Endothelial cell of umbilical vein (primary cell): ENCODE results near the gene CLEC16A. TPM values are rescaled to one million over a fixed set of nuclear protein-coding genes. Genes with fewer than 3 reads are reported as not detected.

Experiments
- BruUV-seq: library from RNA; stranded (reverse); fragments of 400-500 nt; replicated peaks from 2 replicates; lab custom pipeline; 2021; lab: Mats Ljungman, UMichigan
- CTCF ChIA-PET: fragments of 300-600, 350-600 bp; sonication (Branson Sonifier 250); formaldehyde crosslinking; loops from one replicate; lab custom pipeline; 2021; ENCODE audit warnings: antibody characterized with exemption, inconsistent platforms; lab: Charles Lee
- POLR2A ChIA-PET: fragments of 300-600, 350-600 bp; sonication (Branson Sonifier 250); formaldehyde crosslinking; loops from one replicate; lab custom pipeline; 2021; ENCODE audit warnings: antibody characterized with exemption, inconsistent platforms; lab: Charles Lee
- DNase-seq: peaks from one replicate; pipeline ENCODE4 v3.0.0-alpha.2; 2011; ENCODE audit warnings: low read depth, low spot score
- FAIRE-seq: peaks from 2 replicates; lab custom pipeline; 2011; peaks lifted over from hg19 to GRCh38; lab: Jason Lieb, UNC
- H2AFZ ChIP-seq: 2 replicates; pipeline ENCODE4 v1.6.0; 2012; ENCODE audit warnings: low read depth, low read length, control low read depth, inconsistent platforms
- H3K27ac ChIP-seq: 2 replicates; pipeline ENCODE4 v1.5.1; 2011; ENCODE audit warnings: low read depth, mild to moderate bottlenecking, control low read depth, low read length, moderate library complexity; ENCODE audit not compliant: insufficient read depth
- H3K27me3 ChIP-seq, 2 experiments: 2 replicates each; pipeline versions ENCODE4 v1.6.0 to v1.6.1; 2011; ENCODE audit warnings: low read length in 2 of 2, mixed read lengths in 1 of 2; ENCODE audit not compliant: control insufficient read depth in 2 of 2, insufficient read depth in 2 of 2
- H3K36me3 ChIP-seq, 2 experiments: 2 replicates in 1 of 2; 3 replicates in 1 of 2; pipeline ENCODE4 v1.5.1; 2011; ENCODE audit warnings: low read length in 2 of 2, mild to moderate bottlenecking in 1 of 2, moderate library complexity in 1 of 2; ENCODE audit not compliant: control insufficient read depth in 2 of 2, insufficient read depth in 2 of 2; ENCODE audit errors: extremely low read depth in 1 of 2
- H3K4me1 ChIP-seq: 3 replicates; pipeline ENCODE4 v1.5.1; 2011; ENCODE audit warnings: mild to moderate bottlenecking, low read length; ENCODE audit not compliant: control insufficient read depth, insufficient read depth; ENCODE audit errors: extremely low read depth
- H3K4me2 ChIP-seq: 2 replicates; pipeline ENCODE4 v1.6.1; 2011; ENCODE audit warnings: low read length, control low read depth, mixed read lengths; ENCODE audit not compliant: insufficient read depth
- H3K4me3 ChIP-seq, 3 experiments: fragments of 200-600 bp in 1 of 3; sonication (generic), shearing (Covaris generic) in 1 of 3; replicated peaks in 1 of 3; 2 replicates each; pipeline ENCODE4 v1.5.1; 2011 to 2016; ENCODE audit warnings: control low read depth in 3 of 3, low read length in 3 of 3, mild to moderate bottlenecking in 2 of 3, inconsistent platforms in 1 of 3, low read depth in 1 of 3, moderate library complexity in 1 of 3; ENCODE audit not compliant: insufficient read depth in 1 of 3
- H3K79me2 ChIP-seq: 2 replicates; pipeline ENCODE4 v1.6.0; 2012; ENCODE audit warnings: low read length, inconsistent platforms; ENCODE audit not compliant: control insufficient read depth, insufficient read depth
- H3K9ac ChIP-seq: replicated peaks from 2 replicates; pipeline ENCODE3; 2011; ENCODE audit warnings: low read length, control low read depth; ENCODE audit not compliant: insufficient read depth; ENCODE audit errors: extremely low read depth
- H3K9me1 ChIP-seq: replicated peaks from 3 replicates; pipeline ENCODE4 v1.6.0; 2011; ENCODE audit warnings: mild to moderate bottlenecking, low read length; ENCODE audit not compliant: control insufficient read depth, insufficient read depth; ENCODE audit errors: extremely low read depth
- H3K9me3 ChIP-seq: replicated peaks from 2 replicates; pipeline ENCODE4 v1.5.1; 2012; ENCODE audit warnings: low read length, inconsistent platforms; ENCODE audit not compliant: control insufficient read depth, insufficient read depth
- H4K20me1 ChIP-seq: replicated peaks from 2 replicates; pipeline ENCODE3; 2011; ENCODE audit warnings: mild to moderate bottlenecking, low read length; ENCODE audit not compliant: control insufficient read depth, insufficient read depth; ENCODE audit errors: extremely low read depth
- EZH2 ChIP-seq: IDR thresholded peaks from 2 replicates; pipeline ENCODE4 v1.6.1; 2012; ENCODE audit warnings: borderline replicate concordance, low read depth, mild to moderate bottlenecking, moderate library complexity, low read length, inconsistent platforms; ENCODE audit not compliant: severe bottlenecking
- FOS ChIP-seq: IDR thresholded peaks from 2 replicates; pipeline ENCODE4 v1.6.1; 2011; ENCODE audit warnings: mild to moderate bottlenecking, low read length, moderate library complexity, borderline replicate concordance; ENCODE audit not compliant: insufficient read depth
- GATA2 ChIP-seq: IDR thresholded peaks from 2 replicates; pipeline ENCODE4 v1.7.0; 2011; ENCODE audit warnings: low read depth, mild to moderate bottlenecking, moderate library complexity, mixed read lengths, low read length; ENCODE audit not compliant: insufficient read length, insufficient read depth
- JUN ChIP-seq: IDR thresholded peaks from 2 replicates; pipeline ENCODE4 v1.6.1; 2011; ENCODE audit warnings: borderline replicate concordance, low read depth; ENCODE audit not compliant: insufficient read length, insufficient read depth
- MYC ChIP-seq: IDR thresholded peaks from one replicate; pipeline ENCODE4 v1.6.1; 2011; ENCODE audit warnings: mild to moderate bottlenecking, low read depth, low read length
- POLR2A ChIP-seq: IDR thresholded peaks from 2 replicates; pipeline ENCODE4 v1.6.1; 2012; ENCODE audit warnings: low read depth, mild to moderate bottlenecking, control low read depth, low read length
- POLR2AphosphoS5 ChIP-seq: IDR thresholded peaks from 2 replicates; pipeline ENCODE4 v1.6.1; 2012; ENCODE audit warnings: low read depth, mild to moderate bottlenecking, control low read depth, low read length, moderate library complexity; ENCODE audit not compliant: insufficient read depth
- dilution Hi-C: fragments of 300-500 bp; cut with MboI; formaldehyde crosslinking; loops from one replicate; pipeline ENCODE4 v1.15.0; 2019; ENCODE audit warnings: low sequenced_read_pairs; ENCODE audit not compliant: extremely low pct_ligation_motif_present
- intact Hi-C: fragments of 100-400 bp; cut with micrococcal nuclease; formaldehyde crosslinking; loops from one replicate; pipeline ENCODE4 v1.10.0; 2022
- polyA plus RNA-seq, 4 experiments: library from polyadenylated mRNA; depleted of rRNA in 3 of 4; stranded (reverse) in 3 of 4; unstranded in 1 of 4; fragments of >200 nt; gene quantifications; 2 replicates each; pipeline versions ENCODE4 v1.2.1 to v1.2.3, GENCODE V29; 2011 to 2012; ENCODE audit warnings: missing spikeins in 1 of 4
- total RNA-seq: library from RNA; stranded (reverse); gene quantifications from 2 replicates; pipeline ENCODE4 v1.2.3, GENCODE V29; 2021
- TF ChIP-seq, protein P1 (sequence below): IDR thresholded peaks from 2 replicates; pipeline ENCODE4 v1.6.1; 2011; ENCODE audit not compliant: insufficient read depth, insufficient read length
- TF ChIP-seq, protein P2 (sequence below), 2 donors: IDR thresholded peaks; 1 replicate in 1 of 2; 2 replicates in 1 of 2; pipeline ENCODE4 v1.5.1; 2011; ENCODE audit warnings: low read length in 2 of 2, mild to moderate bottlenecking in 2 of 2, moderate library complexity in 2 of 2, control low read depth in 1 of 2, inconsistent platforms in 1 of 2, low read depth in 1 of 2; ENCODE audit not compliant: insufficient read depth in 1 of 2; ENCODE audit errors: extremely low read depth in 1 of 2

Gene CLEC16A
- total and polyA plus RNA-seq, 2 donors (not counting 3 experiments of a cell fraction or from before 2014, with no cell fraction given) = 11.4 to 23.3 TPM

- POLR2A ChIA-PET = interaction anchor here (0.6 kb wide), 1 partner anchor 18 kb away, joined by 10 read pairs; no protein-coding TSS in a partner anchor
- peak; percentile 78 for FAIRE-seq
Observed at GRCh38 chr16:11140098-11140375, 195.7 kb downstream of the CLEC16A start.

More at GRCh38 chr16:11140098-11140375, 195.7 kb downstream of the CLEC16A start:
- intact Hi-C loops (no loop called here), dilution Hi-C loops (no loop called here)
- no peak overlapping the region for H3K4me3 ChIP-seq
- no TSS peak for BruUV-seq
- H3K4me2 ChIP-seq = peak overlapping the region; percentile 10
- H3K4me1 ChIP-seq = peaks cover 36% of the 10 kb centered on the region
- H3K9ac ChIP-seq = no peak overlapping the region
- peak; percentile 46 for DNase-seq
- no peaks in the 10 kb centered on the region for H3K27me3 ChIP-seq
- H3K9me3 ChIP-seq = no peaks in the 10 kb centered on the region
- no peaks in the 10 kb centered on the region for H4K20me1 ChIP-seq
- peak overlapping the region; percentile 33 for H3K27ac ChIP-seq
- no peaks in the 10 kb centered on the region for H3K36me3 ChIP-seq
- TF ChIP-seq FOS (no peak), GATA2 (peak; percentile 52), EZH2 (no peak), JUN (peak; percentile 23), POLR2A (no peak), MYC (no peak), POLR2AphosphoS5 (no peak)
- TF ChIP-seq, protein P1, sequence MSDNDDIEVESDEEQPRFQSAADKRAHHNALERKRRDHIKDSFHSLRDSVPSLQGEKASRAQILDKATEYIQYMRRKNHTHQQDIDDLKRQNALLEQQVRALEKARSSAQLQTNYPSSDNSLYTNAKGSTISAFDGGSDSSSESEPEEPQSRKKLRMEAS = no peak
- TF ChIP-seq, protein P2, sequence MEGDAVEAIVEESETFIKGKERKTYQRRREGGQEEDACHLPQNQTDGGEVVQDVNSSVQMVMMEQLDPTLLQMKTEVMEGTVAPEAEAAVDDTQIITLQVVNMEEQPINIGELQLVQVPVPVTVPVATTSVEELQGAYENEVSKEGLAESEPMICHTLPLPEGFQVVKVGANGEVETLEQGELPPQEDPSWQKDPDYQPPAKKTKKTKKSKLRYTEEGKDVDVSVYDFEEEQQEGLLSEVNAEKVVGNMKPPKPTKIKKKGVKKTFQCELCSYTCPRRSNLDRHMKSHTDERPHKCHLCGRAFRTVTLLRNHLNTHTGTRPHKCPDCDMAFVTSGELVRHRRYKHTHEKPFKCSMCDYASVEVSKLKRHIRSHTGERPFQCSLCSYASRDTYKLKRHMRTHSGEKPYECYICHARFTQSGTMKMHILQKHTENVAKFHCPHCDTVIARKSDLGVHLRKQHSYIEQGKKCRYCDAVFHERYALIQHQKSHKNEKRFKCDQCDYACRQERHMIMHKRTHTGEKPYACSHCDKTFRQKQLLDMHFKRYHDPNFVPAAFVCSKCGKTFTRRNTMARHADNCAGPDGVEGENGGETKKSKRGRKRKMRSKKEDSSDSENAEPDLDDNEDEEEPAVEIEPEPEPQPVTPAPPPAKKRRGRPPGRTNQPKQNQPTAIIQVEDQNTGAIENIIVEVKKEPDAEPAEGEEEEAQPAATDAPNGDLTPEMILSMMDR (IDR thresholded peaks at IDR 0.05; ENCODE audit: extremely low read depth in 1 of 2, insufficient read depth in 1 of 2, low read depth in 1 of 2, low read length in 2 of 2) = no peak
- H3K79me2 ChIP-seq = no peaks in the 10 kb centered on the region
- CTCF ChIA-PET = interaction anchor here (0.8 to 1.4 kb wide), 2 partner anchors 115 to 176 kb away, joined by 3 read pairs; no protein-coding TSS in a partner anchor
- peak overlapping the region; percentile 4 for H2AFZ ChIP-seq
- no peaks in the 10 kb centered on the region for H3K9me1 ChIP-seq
